ENCODE results near the gene RDX. TPM values are rescaled to one million over a fixed set of nuclear protein-coding genes. Genes with fewer than 3 reads are reported as not detected.

RDX gene
- total and polyA plus RNA-seq, 10 of the 15 experiments (the other 5 are each of a cell fraction or from before 2014, with no cell fraction given) = 24.6 to 62.2 (median 47.8) TPM

DNA sequence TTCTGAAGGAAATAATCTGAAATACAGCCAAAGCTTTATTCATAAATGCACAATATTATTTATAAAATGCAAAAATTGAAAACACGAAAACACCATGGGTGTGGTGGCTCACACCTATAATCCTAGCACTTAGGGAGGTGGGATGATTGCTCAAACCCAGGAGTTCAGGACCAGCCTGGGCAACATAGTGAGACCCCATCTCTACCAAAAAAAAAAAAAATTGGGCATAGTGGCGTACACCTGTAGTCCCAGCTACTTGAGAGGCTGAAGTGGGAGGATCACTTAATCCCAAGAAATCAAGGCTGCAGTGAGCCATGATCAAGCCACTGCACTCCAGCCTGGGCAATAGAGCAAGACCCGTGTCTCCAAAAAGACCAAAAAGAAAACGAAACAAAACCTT is 5.2 kb upstream of the RDX start (continued):
- no peak for TF ChIP-seq SMC3 (IDR thresholded peaks at IDR 0.05; ENCODE audit: borderline replicate concordance, low read length)
- TF ChIP-seq, protein P1, sequence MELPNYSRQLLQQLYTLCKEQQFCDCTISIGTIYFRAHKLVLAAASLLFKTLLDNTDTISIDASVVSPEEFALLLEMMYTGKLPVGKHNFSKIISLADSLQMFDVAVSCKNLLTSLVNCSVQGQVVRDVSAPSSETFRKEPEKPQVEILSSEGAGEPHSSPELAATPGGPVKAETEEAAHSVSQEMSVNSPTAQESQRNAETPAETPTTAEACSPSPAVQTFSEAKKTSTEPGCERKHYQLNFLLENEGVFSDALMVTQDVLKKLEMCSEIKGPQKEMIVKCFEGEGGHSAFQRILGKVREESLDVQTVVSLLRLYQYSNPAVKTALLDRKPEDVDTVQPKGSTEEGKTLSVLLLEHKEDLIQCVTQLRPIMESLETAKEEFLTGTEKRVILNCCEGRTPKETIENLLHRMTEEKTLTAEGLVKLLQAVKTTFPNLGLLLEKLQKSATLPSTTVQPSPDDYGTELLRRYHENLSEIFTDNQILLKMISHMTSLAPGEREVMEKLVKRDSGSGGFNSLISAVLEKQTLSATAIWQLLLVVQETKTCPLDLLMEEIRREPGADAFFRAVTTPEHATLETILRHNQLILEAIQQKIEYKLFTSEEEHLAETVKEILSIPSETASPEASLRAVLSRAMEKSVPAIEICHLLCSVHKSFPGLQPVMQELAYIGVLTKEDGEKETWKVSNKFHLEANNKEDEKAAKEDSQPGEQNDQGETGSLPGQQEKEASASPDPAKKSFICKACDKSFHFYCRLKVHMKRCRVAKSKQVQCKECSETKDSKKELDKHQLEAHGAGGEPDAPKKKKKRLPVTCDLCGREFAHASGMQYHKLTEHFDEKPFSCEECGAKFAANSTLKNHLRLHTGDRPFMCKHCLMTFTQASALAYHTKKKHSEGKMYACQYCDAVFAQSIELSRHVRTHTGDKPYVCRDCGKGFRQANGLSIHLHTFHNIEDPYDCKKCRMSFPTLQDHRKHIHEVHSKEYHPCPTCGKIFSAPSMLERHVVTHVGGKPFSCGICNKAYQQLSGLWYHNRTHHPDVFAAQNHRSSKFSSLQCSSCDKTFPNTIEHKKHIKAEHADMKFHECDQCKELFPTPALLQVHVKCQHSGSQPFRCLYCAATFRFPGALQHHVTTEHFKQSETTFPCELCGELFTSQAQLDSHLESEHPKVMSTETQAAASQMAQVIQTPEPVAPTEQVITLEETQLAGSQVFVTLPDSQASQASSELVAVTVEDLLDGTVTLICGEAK (IDR thresholded peaks at IDR 0.05; ENCODE audit: borderline replicate concordance) = no peak
- TF ChIP-seq, protein P2, sequence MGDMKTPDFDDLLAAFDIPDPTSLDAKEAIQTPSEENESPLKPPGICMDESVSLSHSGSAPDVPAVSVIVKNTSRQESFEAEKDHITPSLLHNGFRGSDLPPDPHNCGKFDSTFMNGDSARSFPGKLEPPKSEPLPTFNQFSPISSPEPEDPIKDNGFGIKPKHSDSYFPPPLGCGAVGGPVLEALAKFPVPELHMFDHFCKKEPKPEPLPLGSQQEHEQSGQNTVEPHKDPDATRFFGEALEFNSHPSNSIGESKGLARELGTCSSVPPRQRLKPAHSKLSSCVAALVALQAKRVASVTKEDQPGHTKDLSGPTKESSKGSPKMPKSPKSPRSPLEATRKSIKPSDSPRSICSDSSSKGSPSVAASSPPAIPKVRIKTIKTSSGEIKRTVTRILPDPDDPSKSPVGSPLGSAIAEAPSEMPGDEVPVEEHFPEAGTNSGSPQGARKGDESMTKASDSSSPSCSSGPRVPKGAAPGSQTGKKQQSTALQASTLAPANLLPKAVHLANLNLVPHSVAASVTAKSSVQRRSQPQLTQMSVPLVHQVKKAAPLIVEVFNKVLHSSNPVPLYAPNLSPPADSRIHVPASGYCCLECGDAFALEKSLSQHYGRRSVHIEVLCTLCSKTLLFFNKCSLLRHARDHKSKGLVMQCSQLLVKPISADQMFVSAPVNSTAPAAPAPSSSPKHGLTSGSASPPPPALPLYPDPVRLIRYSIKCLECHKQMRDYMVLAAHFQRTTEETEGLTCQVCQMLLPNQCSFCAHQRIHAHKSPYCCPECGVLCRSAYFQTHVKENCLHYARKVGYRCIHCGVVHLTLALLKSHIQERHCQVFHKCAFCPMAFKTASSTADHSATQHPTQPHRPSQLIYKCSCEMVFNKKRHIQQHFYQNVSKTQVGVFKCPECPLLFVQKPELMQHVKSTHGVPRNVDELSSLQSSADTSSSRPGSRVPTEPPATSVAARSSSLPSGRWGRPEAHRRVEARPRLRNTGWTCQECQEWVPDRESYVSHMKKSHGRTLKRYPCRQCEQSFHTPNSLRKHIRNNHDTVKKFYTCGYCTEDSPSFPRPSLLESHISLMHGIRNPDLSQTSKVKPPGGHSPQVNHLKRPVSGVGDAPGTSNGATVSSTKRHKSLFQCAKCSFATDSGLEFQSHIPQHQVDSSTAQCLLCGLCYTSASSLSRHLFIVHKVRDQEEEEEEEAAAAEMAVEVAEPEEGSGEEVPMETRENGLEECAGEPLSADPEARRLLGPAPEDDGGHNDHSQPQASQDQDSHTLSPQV (IDR thresholded peaks at IDR 0.05) = no peak

DNA sequence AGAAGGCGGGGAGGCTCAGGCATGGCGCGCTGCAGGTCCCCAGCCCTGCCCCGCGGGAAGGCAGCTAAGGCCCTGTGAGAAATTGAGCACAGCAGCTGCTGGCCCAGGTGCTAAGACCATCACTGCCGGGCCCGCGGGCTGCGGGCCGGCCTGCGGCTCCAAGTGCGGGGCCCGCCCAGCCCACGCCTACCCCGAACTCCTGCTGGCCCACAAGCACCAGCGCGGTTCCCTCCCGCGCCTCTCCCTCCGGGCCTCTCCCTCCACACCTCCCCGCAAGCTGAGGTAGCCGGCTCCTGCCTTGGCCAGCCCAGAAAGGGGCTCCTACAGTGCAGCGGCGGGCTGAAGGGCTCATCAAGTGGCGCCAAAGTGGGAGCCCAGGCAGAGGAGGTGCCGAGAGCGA is 4.6 kb upstream of the RDX start:
- BruUV-seq (replicated peaks) = no TSS peak
- in situ Hi-C loops (cut with MboI) (no loop called here), intact Hi-C loops (cut with micrococcal nuclease; ENCODE audit: unreplicated experiment) (no loop called here)
- Histone ChIP-seq H3K36me3 (ENCODE audit: control insufficient read depth in 2 of 2, insufficient read depth in 2 of 2, low read length in 1 of 2) (no peaks in the 10 kb centered on the region), H2AFZ (ENCODE audit: control insufficient read depth, low read depth, low read length) (no peak overlapping the region), H4K20me1 (ENCODE audit: control insufficient read depth, insufficient read depth) (no peaks in the 10 kb centered on the region), H3K79me2 (ENCODE audit: control insufficient read depth, insufficient read depth, low read length) (peaks cover under 1% of the 10 kb centered on the region), H3K4me3 (no peak overlapping the region), H3K9me3 (replicated peaks; ENCODE audit: control insufficient read depth, insufficient read depth, low read length) (no peaks in the 10 kb centered on the region), H3K4me2 (ENCODE audit: control insufficient read depth, insufficient read depth) (no peak overlapping the region), H3K4me1 (ENCODE audit: control insufficient read depth, insufficient read depth, low read length) (no peaks in the 10 kb centered on the region), H3K27ac (ENCODE audit: control insufficient read depth, insufficient read depth) (no peak overlapping the region), H3K9ac (ENCODE audit: control insufficient read depth, insufficient read depth, low read length) (no peak overlapping the region), H3K27me3 (replicated peaks in 1 of 2; ENCODE audit: control insufficient read depth in 2 of 2, insufficient read depth in 2 of 2, low read length in 1 of 2) (no peaks in the 10 kb centered on the region)
- 88% methylated on average over 25 of the region's 27 CpGs for WGBS (ENCODE audit: insufficient coverage, insufficient replicate concordance, low lambda C conversion rate, missing lambda C conversion rate)
- ChIA-PET POLR2A (interaction anchor here (0.7 to 1.0 kb wide), 2 partner anchors 8 to 11 kb away, joined by 3 read pairs; no protein-coding TSS in a partner anchor), CTCF (interaction anchor here (0.8 to 1.1 kb wide), 2 partner anchors 8 to 11 kb away, joined by 3 read pairs; no protein-coding TSS in a partner anchor), SMC1A (ENCODE audit: uncharacterized antibody, unreplicated experiment) (interaction anchor here (1.5 kb wide), 1 partner anchor 13 kb away, joined by 3 read pairs; no protein-coding TSS in a partner anchor), RAD21 (ENCODE audit: unreplicated experiment) (no interaction called here)
- DNase-seq (ENCODE audit: low read depth, low spot score) (no peak), ATAC-seq (no peak), FAIRE-seq (no peak)
- TF ChIP-seq NRF1 (conservative IDR thresholded peaks at IDR 0.05; ENCODE audit: low read depth, low read length) (no peak), BHLHE40 (IDR thresholded peaks at IDR 0.05; ENCODE audit: borderline replicate concordance in 1 of 2, low read depth in 2 of 2, low read length in 1 of 2) (no peak), NFYB (IDR thresholded peaks at IDR 0.05; ENCODE audit: insufficient read depth, low read depth, low read length) (no peak), CBX3 (IDR thresholded peaks at IDR 0.05; ENCODE audit: borderline replicate concordance, low read depth) (no peak), RFX5 (IDR thresholded peaks at IDR 0.05; ENCODE audit: low read depth, low read length) (no peak), YBX1 (IDR thresholded peaks at IDR 0.05) (no peak)
- TF ChIP-seq, protein P1 (IDR thresholded peaks at IDR 0.05; ENCODE audit: borderline replicate concordance) = no peak
